Gastroesophageal sphincter (tissue), 4 donors: ENCODE measurements around the gene GFRA4. TPM values are rescaled to one million over a fixed set of nuclear protein-coding genes. Genes with fewer than 3 reads are reported as not detected.

ENCODE experiments used
- ATAC-seq: fragments of 150-250 bp; one replicate; pipeline ENCODE4 v1.9.1; 2016; ENCODE audit warnings: mild to moderate bottlenecking, moderate library complexity
- H3K27ac ChIP-seq, 4 donors: fragments of 200-600 bp; sonication (generic) in 3 of 4; 1 replicate in 3 of 4; 2 replicates in 1 of 4; pipeline ENCODE4 v1.5.1; 2016 to 2019
- H3K27me3 ChIP-seq: fragments of 200-600 bp; sonication (generic); one replicate; pipeline ENCODE4 v1.5.1; 2019
- H3K36me3 ChIP-seq, 2 donors: fragments of 200-600 bp; sonication (generic); one replicate each; pipeline ENCODE4 v1.5.1; 2019; ENCODE audit warnings: control low read depth in 1 of 2
- H3K4me1 ChIP-seq, 3 donors: fragments of 200-600 bp; sonication (generic); 1 replicate in 2 of 3; 2 replicates in 1 of 3; pipeline ENCODE4 v1.5.1; 2016 to 2019; ENCODE audit warnings: control low read depth in 2 of 3
- H3K4me3 ChIP-seq, 2 donors: fragments of 200-600 bp; sonication (generic); one replicate each; pipeline ENCODE4 v1.5.1; 2019; ENCODE audit warnings: mild to moderate bottlenecking in 1 of 2, moderate library complexity in 1 of 2
- H3K9me3 ChIP-seq, 3 donors: fragments of 200-600 bp; sonication (generic); one replicate each; pipeline ENCODE4 v1.5.1; 2017 to 2019; ENCODE audit warnings: control low read depth in 2 of 3
- EP300 ChIP-seq: sonication (generic); formaldehyde crosslinking; IDR thresholded peaks from one replicate; pipeline ENCODE4 v1.6.1; 2017; ENCODE audit warnings: antibody characterized with exemption, mild to moderate bottlenecking
- POLR2A ChIP-seq, 2 donors: fragments of 450-650 bp; IDR thresholded peaks; one replicate each; pipeline ENCODE4 v1.6.1; 2017; ENCODE audit warnings: antibody characterized with exemption in 2 of 2, mild to moderate bottlenecking in 2 of 2, moderate library complexity in 1 of 2
- POLR2AphosphoS5 ChIP-seq: sonication (generic); formaldehyde crosslinking; IDR thresholded peaks from one replicate; pipeline ENCODE4 v1.6.1; 2017; ENCODE audit warnings: antibody characterized with exemption
- WGBS, 2 donors: methylation state at CpG; one replicate each; pipeline ENCODE4 v1.1.5; 2018; ENCODE audit warnings: low coverage in 1 of 2; 5-methylcytosine and 5-hydroxymethylcytosine counted together
- total RNA-seq, 4 donors: library from RNA; depleted of rRNA; stranded (reverse); fragments of >200 nt; gene quantifications; one replicate each; pipeline ENCODE4 v1.1.0, GENCODE V29; 2016
- TF ChIP-seq, protein P1 (sequence below), 4 experiments: fragments of 200-600 bp in 2 of 4; fragments of 450-650 bp in 2 of 4; sonication (generic) in 1 of 4; IDR thresholded peaks; one replicate each; pipeline ENCODE4 v1.5.1; 2017 to 2019; ENCODE audit warnings: antibody characterized with exemption in 4 of 4, mild to moderate bottlenecking in 2 of 4, moderate library complexity in 2 of 4

Gene GFRA4
- total RNA-seq, 4 donors from 2014 or later: not detected

DNA sequence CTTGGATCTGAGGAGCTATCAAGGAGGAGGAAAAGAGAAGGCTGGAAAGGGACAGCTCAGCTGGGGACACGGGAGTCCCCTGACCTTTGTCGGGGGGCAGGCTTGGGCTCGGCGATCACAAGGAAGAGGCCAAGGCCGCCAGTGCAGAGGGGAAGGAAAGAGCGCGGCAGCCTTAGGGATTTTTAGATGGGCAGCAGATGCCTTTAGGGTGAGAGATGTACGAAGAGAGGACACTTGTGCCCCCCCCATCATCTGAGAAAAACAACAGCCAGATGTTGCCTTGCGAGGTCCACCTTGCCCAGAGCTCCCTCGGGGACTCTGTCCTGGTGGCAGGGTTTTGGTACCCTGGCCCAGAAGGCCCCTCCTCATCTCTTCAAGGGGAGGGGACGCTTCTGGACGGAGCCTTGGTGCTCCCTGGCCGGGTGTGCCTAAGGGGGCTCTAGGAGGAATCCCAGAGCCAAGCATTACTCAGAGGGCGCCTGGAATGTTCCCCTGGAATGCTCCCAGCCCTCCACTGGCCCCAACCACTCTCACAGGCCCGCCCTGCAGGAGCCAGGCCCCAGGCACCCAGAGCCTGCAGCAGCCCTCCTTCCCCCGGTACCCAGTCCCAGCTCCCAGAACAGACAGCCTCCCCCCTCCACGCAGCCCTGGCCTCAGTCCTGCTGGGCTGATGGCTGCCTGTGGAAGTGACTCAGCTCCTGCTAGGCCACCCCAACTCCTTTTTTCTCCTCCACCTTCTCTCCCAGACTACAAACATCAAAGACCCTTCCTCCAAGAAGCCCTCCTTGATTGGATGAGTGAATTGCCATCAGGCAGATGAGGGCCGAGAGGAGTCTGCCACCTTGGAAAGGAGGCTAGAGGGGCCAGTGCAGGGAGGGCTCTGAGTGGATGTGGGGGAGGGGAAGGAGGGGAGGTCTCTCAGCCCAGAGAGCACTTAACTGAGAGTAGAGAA, 16.8 kb upstream of the GFRA4 start:
- no peaks in the 10 kb centered on the region for H3K9me3 ChIP-seq
- H3K4me3 ChIP-seq: peak overlapping the region; percentile 60 to 69
- ATAC-seq: peak; percentile 78
- H3K36me3 ChIP-seq: peaks cover 0 to 7% of the 10 kb centered on the region in 2 donors
- TF ChIP-seq EP300 (no peak), POLR2A (IDR thresholded peaks at IDR 0.05) (peak in 1 of 2 donors; percentile 17), POLR2AphosphoS5 (peak; percentile 62)
- TF ChIP-seq, protein P1, sequence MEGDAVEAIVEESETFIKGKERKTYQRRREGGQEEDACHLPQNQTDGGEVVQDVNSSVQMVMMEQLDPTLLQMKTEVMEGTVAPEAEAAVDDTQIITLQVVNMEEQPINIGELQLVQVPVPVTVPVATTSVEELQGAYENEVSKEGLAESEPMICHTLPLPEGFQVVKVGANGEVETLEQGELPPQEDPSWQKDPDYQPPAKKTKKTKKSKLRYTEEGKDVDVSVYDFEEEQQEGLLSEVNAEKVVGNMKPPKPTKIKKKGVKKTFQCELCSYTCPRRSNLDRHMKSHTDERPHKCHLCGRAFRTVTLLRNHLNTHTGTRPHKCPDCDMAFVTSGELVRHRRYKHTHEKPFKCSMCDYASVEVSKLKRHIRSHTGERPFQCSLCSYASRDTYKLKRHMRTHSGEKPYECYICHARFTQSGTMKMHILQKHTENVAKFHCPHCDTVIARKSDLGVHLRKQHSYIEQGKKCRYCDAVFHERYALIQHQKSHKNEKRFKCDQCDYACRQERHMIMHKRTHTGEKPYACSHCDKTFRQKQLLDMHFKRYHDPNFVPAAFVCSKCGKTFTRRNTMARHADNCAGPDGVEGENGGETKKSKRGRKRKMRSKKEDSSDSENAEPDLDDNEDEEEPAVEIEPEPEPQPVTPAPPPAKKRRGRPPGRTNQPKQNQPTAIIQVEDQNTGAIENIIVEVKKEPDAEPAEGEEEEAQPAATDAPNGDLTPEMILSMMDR (IDR thresholded peaks at IDR 0.05): no peak
- whole genome bisulfite sequencing, 2 donors: 40 to 43% methylated on average over 7 of the region's 18 CpGs
- H3K27me3 ChIP-seq: peaks cover 11% of the 10 kb centered on the region
- peak overlapping the region; percentile 73 to 96 (median 89) for H3K27ac ChIP-seq
- peaks cover 0 to 68% (median 34%) of the 10 kb centered on the region in 3 donors for H3K4me1 ChIP-seq

DNA sequence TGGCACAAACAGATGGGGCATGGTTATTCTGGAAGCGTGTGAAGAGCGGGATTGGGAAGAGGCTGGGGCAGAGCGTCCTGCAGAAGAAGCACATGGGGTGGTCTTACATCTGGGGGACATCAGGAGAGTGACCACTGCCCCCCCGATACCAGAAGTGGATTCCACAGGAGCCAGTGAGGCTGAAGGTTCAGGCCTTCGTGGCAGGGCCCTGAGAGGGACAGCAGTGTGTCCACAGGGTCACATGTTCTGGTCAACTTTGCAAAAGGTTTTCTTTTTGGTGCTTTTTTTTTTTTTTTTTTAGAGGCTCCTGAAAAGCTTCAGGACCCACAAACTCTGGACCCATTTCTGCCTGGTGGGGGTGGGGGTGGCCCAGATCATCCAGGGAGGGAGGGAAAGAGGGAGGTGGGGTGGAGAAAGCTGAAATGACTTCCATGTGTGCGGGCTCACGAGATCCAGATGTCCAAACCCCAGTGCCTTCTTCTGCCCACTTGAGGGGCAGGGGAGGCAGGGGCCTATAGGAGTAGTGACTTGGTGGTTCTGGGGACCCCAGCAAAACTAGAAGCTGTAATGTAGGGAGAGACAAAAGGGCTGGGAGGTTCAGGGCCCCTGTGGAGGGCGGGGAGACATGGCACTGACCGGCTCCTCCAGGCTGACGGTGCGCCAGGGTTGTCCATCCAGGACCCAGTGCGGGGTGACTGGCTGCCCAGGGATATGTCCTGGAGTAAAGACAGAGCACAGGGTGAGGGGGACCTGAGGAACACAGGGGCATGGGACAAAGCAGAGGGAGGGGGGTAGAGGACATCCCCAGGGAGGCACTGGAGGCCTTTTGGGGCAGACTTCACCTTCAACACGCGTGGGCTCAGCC, 15.9 kb upstream of the GFRA4 start:
- 59 to 63% methylated on average over 10 to 12 of the region's 14 CpGs for WGBS, 2 donors
- ATAC-seq: no peak

GRCh38 chr20:3678198-3678597, 15.0 kb upstream of the GFRA4 start:
- Histone ChIP-seq H3K27me3 (peaks cover 16% of the 10 kb centered on the region), H3K36me3 (peaks cover 0 to 25% of the 10 kb centered on the region in 2 donors), H3K4me3 (no peak overlapping the region), H3K4me1 (peaks cover 0 to 68% (median 34%) of the 10 kb centered on the region in 3 donors), H3K27ac (peak overlapping the region; percentile 4 to 96 (median 89)), H3K9me3 (no peaks in the 10 kb centered on the region)
- no CpG with 5 or more reads among the region's 2 CpGs for WGBS, 2 donors
- ATAC-seq: no peak
- TF ChIP-seq POLR2A (IDR thresholded peaks at IDR 0.05) (no peak), POLR2AphosphoS5 (no peak), EP300 (no peak)
- TF ChIP-seq, protein P1 (IDR thresholded peaks at IDR 0.05): no peak

More for the DNA sequence above, 15.9 kb upstream of the GFRA4 start:
- H3K36me3 ChIP-seq: peaks cover 0 to 17% of the 10 kb centered on the region in 2 donors
- peak overlapping the region in 1 of 2 donors; percentile 69 for H3K4me3 ChIP-seq
- TF ChIP-seq POLR2AphosphoS5: no peak
- TF ChIP-seq EP300: no peak
- TF ChIP-seq, protein P1 (IDR thresholded peaks at IDR 0.05): no peak
- TF ChIP-seq POLR2A (IDR thresholded peaks at IDR 0.05): no peak
- H3K27me3 ChIP-seq: peaks cover 11% of the 10 kb centered on the region
- peak overlapping the region; percentile 73 to 96 (median 89) for H3K27ac ChIP-seq
- H3K4me1 ChIP-seq: peaks cover 0 to 68% (median 34%) of the 10 kb centered on the region in 3 donors
- no peaks in the 10 kb centered on the region for H3K9me3 ChIP-seq

DNA sequence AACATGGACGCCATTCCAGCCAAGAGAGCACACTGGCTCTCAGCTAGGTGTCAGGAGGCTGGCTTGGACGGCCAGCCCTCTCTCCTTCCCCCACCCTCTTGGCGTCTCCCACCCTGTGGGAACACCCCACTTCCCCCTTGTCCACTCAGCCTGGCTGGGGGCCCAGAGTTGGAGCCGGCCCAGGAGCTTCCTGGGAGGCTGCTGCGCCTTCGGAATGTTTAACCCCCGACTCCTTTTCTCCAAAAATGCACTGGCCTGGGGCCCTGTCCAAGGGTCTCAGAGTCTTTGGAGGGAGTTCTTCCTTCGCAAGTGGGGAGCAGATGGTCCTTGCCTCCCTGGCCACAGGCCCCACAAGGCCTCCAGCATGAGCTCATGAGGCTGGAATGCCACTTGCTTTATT, 14.5 kb upstream of the GFRA4 start:
- H3K9me3 ChIP-seq: no peaks in the 10 kb centered on the region
- H3K4me3 ChIP-seq: no peak overlapping the region
- TF ChIP-seq POLR2AphosphoS5 (no peak), EP300 (no peak), POLR2A (IDR thresholded peaks at IDR 0.05) (no peak)
- TF ChIP-seq, protein P1 (IDR thresholded peaks at IDR 0.05): no peak
- H3K27ac ChIP-seq: peak overlapping the region; percentile 4 to 96 (median 89)
- H3K4me1 ChIP-seq: peaks cover 0 to 69% (median 34%) of the 10 kb centered on the region in 3 donors
- peaks cover 0 to 30% of the 10 kb centered on the region in 2 donors for H3K36me3 ChIP-seq
- peaks cover 21% of the 10 kb centered on the region for H3K27me3 ChIP-seq
- WGBS, 2 donors: 40 to 60% methylated on average over 1 of the region's 8 CpGs
- ATAC-seq: peak; percentile 12
